Activated T-cell treated with anti-CD3 and anti-CD28 coated beads for 1 hour (primary cell): ENCODE measurements around the gene C17orf75.

Experiments
- DNase-seq: peaks from one replicate; pipeline ENCODE4 v3.0.0-alpha.2; 2020; ENCODE audit warnings: low read depth

C17orf75 gene

GRCh38 chr17:32305049-32305448, 36.9 kb downstream of the C17orf75 start:
- DNase-seq = no peak

GRCh38 chr17:32303781-32304288, 38.1 kb downstream of the C17orf75 start:
- DNase-seq = no peak

DNA sequence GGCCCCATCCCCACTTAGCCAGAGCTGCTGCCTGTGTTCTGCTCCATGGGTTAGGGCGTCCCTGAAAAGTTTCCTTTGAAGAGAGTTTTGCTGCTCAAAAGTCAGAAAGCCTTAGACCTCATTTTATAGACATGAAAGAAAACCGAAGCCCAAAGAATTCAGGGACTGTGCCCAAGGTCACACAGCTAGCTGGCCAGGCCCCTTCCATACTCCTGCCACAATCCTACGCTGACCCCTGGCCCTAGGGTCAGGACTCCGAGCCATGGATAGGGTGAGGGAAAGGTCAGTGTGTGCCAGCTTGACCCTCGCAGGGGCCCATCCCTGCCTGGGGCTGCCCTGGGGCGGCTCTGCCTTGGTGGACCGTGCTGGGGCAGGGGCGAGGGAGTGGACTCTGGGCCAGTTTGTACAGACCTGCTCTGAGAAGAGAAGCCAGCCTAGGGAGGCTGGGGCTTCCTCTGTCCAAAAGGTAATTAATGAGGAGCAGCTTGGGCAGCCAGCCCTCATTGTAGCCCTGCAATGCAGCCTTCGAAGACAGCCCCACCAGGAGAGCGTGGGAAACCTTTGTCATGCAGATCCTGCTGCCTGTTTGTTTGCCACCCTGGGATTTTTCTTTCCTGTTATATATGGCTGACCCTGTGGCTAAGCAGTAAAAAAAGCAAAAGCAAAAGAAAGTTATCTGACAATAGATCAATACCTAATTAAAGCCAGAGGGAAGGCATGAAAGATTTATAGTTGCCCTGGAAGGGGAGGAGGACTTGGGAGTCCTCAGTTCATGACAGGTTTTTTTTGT, 38.9 kb downstream of the C17orf75 start:
- DNase-seq = no peak

GRCh38 chr17:32302037-32302436, 39.9 kb downstream of the C17orf75 start:
- no peak for DNase-seq

- DNase-seq = no peak
Observed at GRCh38 chr17:32299580-32300164, 42.3 kb downstream of the C17orf75 start.

- no peak for DNase-seq
Observed at GRCh38 chr17:32298721-32299579, 43.0 kb downstream of the C17orf75 start.

GRCh38 chr17:32298298-32298697, 43.7 kb downstream of the C17orf75 start:
- DNase-seq = no peak

- no peak for DNase-seq
Observed at GRCh38 chr17:32297860-32298259, 44.1 kb downstream of the C17orf75 start.

GRCh38 chr17:32297424-32297823, 44.5 kb downstream of the C17orf75 start:
- DNase-seq = no peak

GRCh38 chr17:32292094-32292493, 49.9 kb downstream of the C17orf75 start:
- no peak for DNase-seq

DNA sequence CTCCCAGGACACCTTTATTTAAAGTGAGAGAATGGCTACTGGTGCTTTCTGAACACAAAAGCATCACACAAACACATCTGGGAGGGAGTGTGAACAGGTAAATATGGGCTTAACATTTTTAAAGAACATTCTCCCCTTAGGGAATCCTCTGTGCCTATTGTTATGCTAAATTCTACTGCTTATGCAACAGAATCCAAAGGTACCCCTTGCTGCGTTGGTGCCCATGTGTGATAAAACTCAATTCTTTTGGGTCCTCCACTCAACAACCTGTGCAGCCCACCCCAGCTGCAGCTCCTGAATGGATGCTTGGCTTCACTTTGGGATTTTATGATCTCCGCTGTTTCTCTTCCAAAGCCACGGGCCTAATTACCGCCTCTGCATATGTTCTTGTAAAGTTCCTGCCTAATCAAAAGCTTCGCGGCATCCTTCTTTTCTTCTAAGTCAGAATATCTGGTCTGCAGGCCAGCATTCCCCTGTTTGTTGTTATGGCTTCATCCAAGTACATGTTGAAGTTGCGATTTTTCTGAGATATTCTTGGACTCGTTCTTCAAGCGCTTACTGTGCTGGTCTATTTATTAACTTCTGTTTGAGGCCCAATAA, 52.4 kb downstream of the C17orf75 start:
- no peak for DNase-seq

GRCh38 chr17:32288615-32289014, 53.4 kb downstream of the C17orf75 start:
- no peak for DNase-seq

DNA sequence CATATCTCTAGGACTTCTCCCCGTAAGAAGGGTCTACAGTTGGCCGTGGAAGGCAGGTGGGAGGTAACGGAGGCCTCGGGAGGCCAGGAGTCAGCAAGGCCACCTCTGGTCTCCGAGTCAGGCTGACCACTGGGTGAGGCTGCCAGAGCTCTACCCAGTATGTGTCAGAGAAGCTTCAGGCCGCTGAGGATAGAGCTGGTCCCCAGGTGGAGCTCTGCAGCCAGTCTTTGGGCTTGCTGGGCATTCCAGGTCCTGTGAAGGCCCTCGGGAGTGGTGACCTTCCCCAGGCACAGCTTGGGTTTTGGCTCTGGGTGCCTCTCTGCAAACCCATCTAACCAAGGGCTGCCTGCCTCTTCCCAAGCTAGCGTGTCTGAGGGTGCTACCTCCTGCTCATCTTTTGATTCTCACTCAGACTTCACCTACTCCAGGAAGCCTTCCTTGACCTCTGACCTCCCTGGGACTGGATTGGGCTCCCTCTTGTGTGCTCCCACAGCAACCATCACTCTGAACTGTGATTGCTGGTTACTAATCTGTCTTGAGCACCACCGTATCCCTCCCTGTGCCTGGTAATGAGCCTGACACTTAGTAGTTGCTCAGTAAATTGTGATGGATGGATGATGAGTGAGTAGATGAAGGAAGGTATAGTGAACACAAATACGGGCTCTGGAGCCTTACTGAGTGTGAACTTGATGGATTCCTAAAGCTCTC, 54.0 kb downstream of the C17orf75 start:
- no peak for DNase-seq

DNA sequence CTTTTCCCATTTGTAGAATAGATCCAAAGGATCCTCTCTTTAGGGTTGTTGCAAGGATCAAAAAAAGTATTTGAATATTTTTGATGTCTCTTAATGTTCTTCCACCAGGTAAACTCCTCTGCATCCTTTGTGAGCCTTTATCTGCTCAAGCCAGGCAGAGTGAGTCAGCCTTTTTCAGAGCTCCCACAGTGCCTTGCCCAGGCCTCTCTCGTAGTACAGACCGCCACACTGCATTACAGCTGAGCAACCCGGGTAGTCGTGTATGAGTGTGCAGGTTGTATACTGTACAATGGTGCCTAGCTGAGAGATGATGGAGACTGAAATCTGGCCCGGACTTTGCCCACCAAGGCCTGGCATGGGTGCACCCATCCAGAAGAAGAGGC, 55.5 kb downstream of the C17orf75 start:
- no peak for DNase-seq

DNA sequence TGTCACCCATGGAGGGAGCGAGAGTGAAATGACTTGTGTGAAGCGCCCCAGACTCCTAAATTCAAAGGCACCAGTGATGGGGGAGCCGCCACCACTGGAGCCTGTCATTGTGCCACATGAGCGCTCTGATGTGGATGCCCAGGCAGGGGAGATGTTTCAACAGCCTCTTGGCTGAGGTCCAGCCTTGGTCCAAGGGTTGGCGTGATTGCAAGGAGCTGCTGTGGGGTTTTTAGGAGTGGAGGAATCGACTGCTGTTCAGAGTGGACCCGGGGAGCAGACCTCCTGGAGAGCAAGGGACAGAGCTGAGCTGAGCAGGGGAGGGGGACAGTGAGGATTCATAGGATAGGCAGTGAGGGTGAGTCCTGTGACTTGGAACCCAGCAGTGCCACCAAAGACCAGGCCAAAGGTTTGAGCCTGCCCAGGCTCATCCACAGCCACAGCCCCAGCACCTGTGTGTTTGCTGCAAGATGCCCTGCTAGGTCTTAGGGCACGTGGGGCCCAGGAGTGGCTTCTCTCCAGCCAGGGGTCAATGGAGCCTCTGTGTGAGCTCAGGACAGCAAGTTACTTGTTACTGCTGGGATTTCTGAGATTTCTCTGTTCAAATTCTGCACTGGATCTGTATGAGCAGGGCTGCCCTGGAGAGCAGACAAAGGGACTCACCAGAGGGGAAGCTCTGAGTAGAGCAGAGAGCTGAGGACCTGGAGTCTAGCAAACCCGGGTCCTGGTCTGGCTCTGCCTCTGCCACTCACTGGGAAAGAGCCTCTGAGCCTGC, 56.0 kb downstream of the C17orf75 start:
- no peak for DNase-seq

DNA sequence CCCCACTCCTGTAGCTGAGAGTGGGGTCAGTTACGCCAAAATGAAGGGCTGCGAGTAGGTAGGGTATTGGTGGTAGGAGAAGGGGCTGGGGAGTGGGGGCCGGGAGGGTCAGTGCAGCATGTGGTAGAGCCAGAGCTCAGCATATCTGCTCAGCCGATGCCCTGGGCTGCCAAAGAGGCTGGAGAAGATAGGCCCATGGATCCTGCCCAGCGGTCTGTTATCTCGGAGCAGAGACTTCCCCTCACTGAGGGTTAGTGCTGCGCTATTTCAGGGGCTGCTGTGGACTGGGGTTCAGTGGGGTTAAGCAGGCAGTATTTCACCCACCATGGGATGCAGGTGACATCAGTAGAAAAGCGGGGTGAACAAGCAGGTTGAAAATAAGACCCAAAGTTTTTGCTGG, 56.7 kb downstream of the C17orf75 start:
- no peak for DNase-seq

- DNase-seq = no peak
Observed at GRCh38 chr17:32283745-32284201, 58.2 kb downstream of the C17orf75 start.

DNA sequence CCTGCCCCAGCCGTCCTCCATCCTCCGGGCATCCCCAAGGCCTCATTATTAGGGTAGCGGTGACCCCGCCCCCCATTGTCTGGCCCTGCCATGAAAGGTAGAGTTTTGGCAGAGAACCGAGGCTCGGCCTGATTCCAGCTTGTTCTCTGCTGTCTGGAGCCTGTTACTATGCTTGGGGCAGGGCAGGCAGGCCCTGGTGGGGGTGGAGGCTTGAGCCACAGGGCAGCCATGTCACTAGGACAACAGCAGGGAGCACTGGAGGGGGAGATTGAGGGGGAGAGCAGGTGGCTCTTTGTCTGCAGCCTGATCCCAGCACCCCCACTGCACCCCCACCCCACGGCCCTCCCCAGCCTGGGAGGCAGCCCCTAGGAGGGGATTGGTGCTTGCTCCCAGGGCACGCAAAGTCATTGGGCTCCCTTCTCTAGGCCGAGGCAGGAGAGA, 60.9 kb downstream of the C17orf75 start:
- DNase-seq = no peak

DNA sequence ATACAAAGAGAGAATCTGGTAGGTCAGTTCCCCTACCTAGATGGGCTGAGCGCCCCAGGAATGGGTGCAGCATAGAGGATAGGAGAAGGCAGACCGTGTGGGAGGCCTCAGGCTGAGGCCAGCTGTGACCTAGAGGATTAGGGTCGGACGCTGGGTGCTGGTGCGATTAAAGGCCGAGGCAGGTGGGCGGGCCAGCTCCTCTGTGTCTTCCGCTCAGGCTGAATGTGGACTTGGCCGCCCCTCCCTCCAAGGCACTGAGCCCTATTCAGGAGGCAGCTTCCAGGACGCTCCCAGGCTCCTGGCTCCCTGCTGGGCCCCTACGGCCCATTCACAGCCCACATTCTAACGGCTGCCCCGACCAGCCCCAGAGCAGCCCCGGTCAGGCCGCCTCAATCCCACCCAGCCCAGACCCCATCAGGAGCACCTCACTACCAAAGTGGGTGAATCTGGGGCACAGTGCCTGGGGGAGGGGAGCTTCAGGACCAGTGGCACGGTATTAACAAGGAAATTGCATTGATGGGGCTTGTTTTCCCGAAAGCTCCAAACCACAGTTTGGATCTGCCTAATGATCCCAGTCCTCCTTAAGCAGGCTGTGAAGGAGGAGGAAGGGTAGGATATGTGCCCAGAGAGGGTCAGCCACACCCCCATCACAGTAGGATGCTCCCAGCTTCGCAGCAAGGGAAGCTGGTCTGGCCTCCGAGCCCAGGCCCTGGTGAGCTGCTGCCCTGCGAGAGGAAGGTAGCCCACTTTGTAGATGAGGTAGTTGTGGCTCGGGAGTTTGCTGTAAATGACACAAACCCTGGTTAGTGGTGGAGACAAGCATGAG, 61.9 kb downstream of the C17orf75 start:
- no peak for DNase-seq

GRCh38 chr17:32278815-32279214, 63.2 kb downstream of the C17orf75 start:
- DNase-seq = no peak
